CD1c-positive myeloid dendritic cell (primary cell): ENCODE measurements around the gene FHIT.

Experiments
- DNase-seq: peaks from one replicate; pipeline ENCODE4 v3.0.0-alpha.2; 2016; ENCODE audit errors: extremely low spot score

FHIT gene

GRCh38 chr3:60047426-60048200 lies 1203.6 kb downstream of the FHIT start:
- no peak for DNase-seq

GRCh38 chr3:60046210-60046609 lies 1205.0 kb downstream of the FHIT start:
- no peak for DNase-seq

DNA sequence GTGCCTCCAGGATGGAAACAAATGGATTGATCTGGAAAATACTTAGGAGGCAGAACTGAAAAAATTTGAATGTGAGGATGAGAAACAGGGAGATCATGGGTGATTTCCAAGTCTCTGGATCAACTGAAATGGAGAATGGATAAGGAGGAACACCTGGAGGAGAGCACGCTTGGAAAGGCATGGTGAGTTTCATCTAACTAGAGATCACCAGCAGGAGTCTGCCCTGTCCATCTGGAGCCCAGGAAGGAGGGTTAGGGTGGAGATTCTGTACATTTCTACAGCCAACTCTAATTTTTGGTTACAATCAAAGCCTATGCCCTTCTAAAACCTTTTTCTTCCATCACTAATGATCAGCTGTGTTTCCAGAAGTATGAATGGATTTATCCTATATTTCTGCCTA lies 1205.6 kb downstream of the FHIT start:
- no peak for DNase-seq

GRCh38 chr3:60036803-60037202 lies 1214.4 kb downstream of the FHIT start:
- no peak for DNase-seq

GRCh38 chr3:60033901-60034453 lies 1217.3 kb downstream of the FHIT start:
- no peak for DNase-seq

DNA sequence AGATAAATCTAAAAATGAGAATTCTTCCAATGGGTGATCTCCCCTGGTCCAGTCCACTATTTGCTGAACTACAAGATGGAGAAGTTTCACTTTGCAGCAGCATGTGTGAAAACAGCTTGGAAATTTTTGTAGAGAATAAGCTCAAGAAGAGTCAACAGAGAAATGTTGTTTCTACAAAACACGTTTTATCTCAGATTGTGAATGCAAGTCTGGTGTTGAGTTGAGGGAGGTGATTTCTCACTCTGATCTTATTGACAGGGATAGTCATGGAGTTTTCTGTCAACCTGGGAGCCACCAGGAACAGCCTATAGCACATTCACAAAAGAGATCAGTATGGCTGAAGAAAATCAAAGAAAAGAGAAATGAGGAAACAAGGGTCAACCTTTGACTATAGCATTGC lies 1220.3 kb downstream of the FHIT start:
- no peak for DNase-seq

DNA sequence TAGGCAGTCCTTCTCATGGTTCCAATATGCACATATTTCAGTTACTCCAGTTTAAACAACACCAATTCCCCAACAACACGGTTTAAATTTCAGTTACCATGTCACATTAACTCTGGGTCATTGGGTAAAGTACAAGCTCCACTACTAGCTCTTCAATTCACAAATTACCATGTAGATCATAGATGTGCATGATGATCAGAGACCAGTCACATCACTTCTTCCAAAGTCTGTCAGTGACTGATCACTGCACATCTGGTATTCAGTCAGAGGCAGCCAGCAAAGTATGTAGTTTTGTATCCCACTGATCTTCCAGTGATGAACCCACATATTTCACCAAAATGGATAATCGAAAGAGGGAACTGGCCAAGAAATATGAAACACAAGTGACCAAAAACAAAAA lies 1223.0 kb downstream of the FHIT start:
- DNase-seq, result no peak

DNA sequence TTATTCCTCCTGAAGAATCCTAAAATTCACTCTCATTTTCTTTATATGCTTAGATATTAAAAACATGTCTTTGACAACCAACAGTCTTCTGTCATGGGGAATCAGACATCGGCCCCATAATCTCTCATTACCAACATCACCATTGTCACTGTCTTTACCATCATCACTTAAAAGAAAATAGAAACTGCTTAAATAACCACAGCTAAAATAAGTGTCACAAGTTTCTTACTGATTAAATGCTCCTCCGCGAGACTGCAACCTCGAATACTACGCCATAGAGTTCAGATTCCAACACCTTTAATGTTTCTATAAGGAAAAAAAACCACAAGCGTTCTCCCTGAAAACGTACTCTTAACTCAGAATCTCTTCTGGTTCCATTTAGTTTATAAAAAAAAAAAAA lies 1223.9 kb downstream of the FHIT start:
- DNase-seq, result no peak

GRCh38 chr3:60025096-60026050 lies 1225.9 kb downstream of the FHIT start:
- DNase-seq, result no peak

GRCh38 chr3:60024400-60024799 lies 1226.9 kb downstream of the FHIT start:
- DNase-seq, result no peak

DNA sequence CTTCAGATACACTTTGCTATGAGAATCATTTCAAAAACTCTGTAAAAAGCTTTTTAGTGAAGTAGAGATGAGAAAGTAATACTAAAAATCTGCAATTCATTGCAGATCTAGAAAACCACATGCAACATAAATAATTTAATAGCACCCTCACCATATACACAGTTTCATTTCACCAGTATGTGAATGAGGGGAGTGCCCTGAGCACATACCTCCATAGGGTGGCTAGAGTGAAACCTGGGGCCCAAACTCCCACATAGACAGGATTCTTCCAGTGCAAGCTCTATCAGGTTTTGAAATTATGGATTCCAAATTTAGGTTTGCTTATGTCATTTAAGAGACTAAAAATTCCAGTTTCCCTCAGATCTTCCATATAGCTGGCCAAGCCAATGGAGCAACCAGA lies 1228.1 kb downstream of the FHIT start:
- no peak for DNase-seq

GRCh38 chr3:60017631-60018030 lies 1233.6 kb downstream of the FHIT start:
- no peak for DNase-seq

DNA sequence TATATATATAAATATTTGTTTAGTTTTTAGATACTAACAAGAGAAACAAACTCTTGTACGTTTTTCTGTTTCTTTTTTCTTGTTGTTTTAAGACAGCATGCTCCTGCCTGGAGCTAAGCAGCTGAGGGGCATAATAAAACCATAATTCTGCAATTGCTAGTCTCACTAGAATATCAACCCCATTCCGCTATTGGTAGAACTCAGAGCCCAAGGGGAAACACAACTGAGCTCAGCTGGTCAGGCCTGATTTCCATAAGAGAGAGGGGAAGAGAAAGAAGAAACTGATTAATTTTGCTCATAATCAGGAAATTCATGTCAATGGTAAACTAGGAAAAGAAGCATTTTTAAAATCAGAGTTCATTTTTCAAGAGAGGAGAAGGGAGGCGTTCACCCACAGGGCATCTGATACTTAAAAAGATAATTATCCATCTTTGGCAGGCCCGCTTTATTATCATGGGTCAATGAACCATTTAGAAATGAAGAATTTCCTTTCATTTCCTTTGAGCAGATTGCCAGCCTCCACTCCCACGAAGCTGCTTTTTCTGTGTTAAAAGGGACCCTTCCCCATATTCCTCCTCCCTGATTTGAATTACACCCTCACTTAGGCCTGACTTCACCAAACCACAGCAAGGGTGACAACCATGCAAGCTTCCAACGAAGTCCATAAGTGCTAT lies 1236.1 kb downstream of the FHIT start:
- DNase-seq, result no peak

DNA sequence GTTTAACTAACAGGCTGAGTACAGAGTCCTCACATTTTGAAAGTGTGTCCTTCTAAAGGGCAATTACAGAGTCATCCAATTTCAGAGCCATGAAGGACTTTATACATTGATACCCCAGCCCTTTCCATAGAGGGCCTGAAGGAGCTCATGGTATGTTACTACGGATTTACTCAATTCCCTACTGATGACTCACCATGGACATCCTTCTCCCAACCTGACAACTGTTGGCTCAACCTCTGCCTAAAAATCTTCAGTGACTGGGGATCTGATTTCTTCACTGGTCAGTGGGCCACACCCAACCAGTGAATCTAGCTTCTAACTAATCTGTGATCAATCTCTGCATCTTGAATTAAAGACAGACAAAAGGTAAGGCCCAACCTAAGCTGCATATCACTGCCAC lies 1238.0 kb downstream of the FHIT start:
- no peak for DNase-seq

GRCh38 chr3:60011218-60011617 lies 1240.0 kb downstream of the FHIT start:
- no peak for DNase-seq

DNA sequence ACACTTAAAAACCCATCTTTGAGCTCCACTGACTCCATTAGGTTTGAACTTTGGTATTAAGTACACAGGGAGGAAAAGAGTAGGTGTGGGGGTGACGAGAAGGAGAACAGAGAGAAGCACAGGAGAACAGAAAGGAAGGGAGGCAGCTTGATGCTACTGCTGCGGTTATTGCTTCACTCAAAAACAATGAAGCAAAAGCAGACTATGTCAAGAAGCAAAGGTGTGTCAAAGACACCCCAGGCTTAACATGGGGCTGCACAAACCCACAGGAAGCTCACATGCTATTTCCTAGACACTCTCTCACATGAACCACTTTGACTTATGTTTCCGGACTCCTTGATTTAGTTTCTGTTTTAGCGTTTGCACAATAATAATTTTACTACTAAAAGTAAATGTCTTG lies 1240.5 kb downstream of the FHIT start:
- peak; percentile 41 for DNase-seq

GRCh38 chr3:60009931-60010478 lies 1241.2 kb downstream of the FHIT start:
- DNase-seq, result no peak

DNA sequence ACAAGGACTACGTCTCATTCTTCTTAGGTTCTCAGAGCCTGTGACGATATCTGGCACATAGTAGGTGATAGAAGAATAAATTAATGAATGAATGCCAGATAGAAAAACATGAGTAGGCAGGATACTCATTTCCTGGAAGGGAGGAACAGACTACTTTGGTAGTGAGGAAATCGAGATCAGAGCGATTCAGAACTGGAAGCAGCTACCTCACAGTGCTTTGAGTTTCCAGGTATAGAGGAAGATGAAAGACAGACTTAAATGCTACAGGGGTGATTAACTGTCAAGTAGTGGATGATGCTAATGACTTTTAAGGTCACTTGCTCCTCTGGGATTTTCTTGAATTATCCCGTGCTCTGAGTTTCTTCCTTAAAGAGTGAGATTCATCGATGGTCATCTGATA lies 1249.9 kb downstream of the FHIT start:
- DNase-seq, result no peak

- no peak for DNase-seq
These were observed 1250.7 kb downstream of the FHIT start for GRCh38 chr3:60000311-60001105.

GRCh38 chr3:59998058-59998457 lies 1253.2 kb downstream of the FHIT start:
- DNase-seq, result no peak

- no peak for DNase-seq
These were observed 1253.7 kb downstream of the FHIT start for GRCh38 chr3:59997583-59997982.
